Adrenal gland (tissue), 12 donors: Measurements from ENCODE around the gene IL1RN. TPM values are rescaled to one million over a fixed set of nuclear protein-coding genes. Genes with fewer than 3 reads are reported as not detected.

Experiments used
- DNase-seq, 7 donors: peaks; one replicate each; pipeline ENCODE4 v3.0.0-alpha.2; 2019 to 2020
- H3K27ac ChIP-seq, 5 donors: fragments of 200-600 bp; sonication (generic) in 4 of 5; 1 replicate in 3 of 5; 2 replicates in 2 of 5; pipeline versions ENCODE4 v1.5.1 to v1.8.0; 2016 to 2020; ENCODE audit warnings: mild to moderate bottlenecking in 1 of 5
- H3K27me3 ChIP-seq: fragments of 200-600 bp; 2 replicates; pipeline ENCODE4 v1.8.0; 2021
- H3K36me3 ChIP-seq, 2 donors: fragments of 200-600 bp; replicated peaks in 1 of 2; 1 replicate in 1 of 2; 2 replicates in 1 of 2; pipeline versions ENCODE4 v1.5.1 to v1.8.0; 2018 to 2022
- H3K4me1 ChIP-seq, 2 donors: fragments of 200-600 bp; replicated peaks in 1 of 2; 1 replicate in 1 of 2; 2 replicates in 1 of 2; pipeline versions ENCODE4 v1.5.1 to v1.8.0; 2018 to 2021
- H3K4me3 ChIP-seq, 4 donors: fragments of 200-600 bp; sonication (generic) in 3 of 4; one replicate each; pipeline ENCODE4 v1.5.1; 2016 to 2018
- H3K9me3 ChIP-seq, 3 donors: fragments of 200-600 bp; sonication (generic) in 1 of 3; replicated peaks in 1 of 3; 1 replicate in 2 of 3; 2 replicates in 1 of 3; pipeline versions ENCODE4 v1.5.1 to v1.8.0; 2016 to 2021
- CTCF ChIP-seq, 6 experiments: fragments of 450-650 bp in 4 of 6; fragments of 200-600 bp in 2 of 6; sonication (generic) in 1 of 6; IDR thresholded peaks; 1 replicate in 5 of 6; 2 replicates in 1 of 6; pipeline versions ENCODE4 v1.5.1 to v1.8.0; 2016 to 2021; ENCODE audit warnings: antibody characterized with exemption in 6 of 6, mild to moderate bottlenecking in 2 of 6, moderate library complexity in 1 of 6
- POLR2A ChIP-seq, 2 donors: fragments of 450-650 bp; IDR thresholded peaks; one replicate each; pipeline ENCODE4 v1.6.1; 2017; ENCODE audit warnings: antibody characterized with exemption in 2 of 2, mild to moderate bottlenecking in 2 of 2, moderate library complexity in 1 of 2
- WGBS, 4 donors: extraction: QIAGEN DNeasy Blood & Tissue Kit in 2 of 4; methylation state at CpG; one replicate each; pipeline versions ENCODE4 v1.1.5 to v1.1.7; 2013 to 2017; 5-methylcytosine and 5-hydroxymethylcytosine counted together
- intact Hi-C, 2 donors: fragments of 100-400 bp; cut with DNase I; formaldehyde crosslinking; loops; one replicate each; pipeline versions ENCODE4 v1.14.1 to v1.15.0; 2022 to 2023
- polyA plus RNA-seq, 3 donors: library from polyadenylated mRNA; stranded (reverse); fragments of 200-250 nt in 2 of 3; fragments of 350-450 nt in 1 of 3; fragmentation: Illumina TruSeq in 1 of 3; extraction: RNeasy Lipid Tissue Mini Kit (QIAGEN cat#74804) in 1 of 3; gene quantifications; one replicate each; pipeline ENCODE4 v1.2.3, GENCODE V29; 2013 to 2014
- total RNA-seq, 9 donors: library from RNA; depleted of rRNA in 4 of 9; stranded (reverse); fragments of >200 nt in 4 of 9; fragments of 120-200 nt in 1 of 9; fragmentation: NEBNext Ultra II Directional in 1 of 9; extraction: Animal tissue kit (Norgen Biotek cat#: 25700) in 1 of 9; gene quantifications; one replicate each; pipeline versions ENCODE4 v1.1.0 to v1.2.4, GENCODE V29; 2013 to 2023
- donor health status: healthy with polysubstance abuse.
- donor health status: Bipolar disorder and iron deficiency.
- donor health status: DM: yes; HTN: yes; CAD: no.
- donor health status: DM: no; HTN: no; CAD: no.
- donor health status: DM: no; HTN: no; CAD: no.
- donor health status: DM: yes; HTN: yes; CAD: no.

The IL1RN gene
- total and polyA plus RNA-seq, 12 donors = 0.22 to 6.1 (median 1.2) TPM; not detected in 2

DNA sequence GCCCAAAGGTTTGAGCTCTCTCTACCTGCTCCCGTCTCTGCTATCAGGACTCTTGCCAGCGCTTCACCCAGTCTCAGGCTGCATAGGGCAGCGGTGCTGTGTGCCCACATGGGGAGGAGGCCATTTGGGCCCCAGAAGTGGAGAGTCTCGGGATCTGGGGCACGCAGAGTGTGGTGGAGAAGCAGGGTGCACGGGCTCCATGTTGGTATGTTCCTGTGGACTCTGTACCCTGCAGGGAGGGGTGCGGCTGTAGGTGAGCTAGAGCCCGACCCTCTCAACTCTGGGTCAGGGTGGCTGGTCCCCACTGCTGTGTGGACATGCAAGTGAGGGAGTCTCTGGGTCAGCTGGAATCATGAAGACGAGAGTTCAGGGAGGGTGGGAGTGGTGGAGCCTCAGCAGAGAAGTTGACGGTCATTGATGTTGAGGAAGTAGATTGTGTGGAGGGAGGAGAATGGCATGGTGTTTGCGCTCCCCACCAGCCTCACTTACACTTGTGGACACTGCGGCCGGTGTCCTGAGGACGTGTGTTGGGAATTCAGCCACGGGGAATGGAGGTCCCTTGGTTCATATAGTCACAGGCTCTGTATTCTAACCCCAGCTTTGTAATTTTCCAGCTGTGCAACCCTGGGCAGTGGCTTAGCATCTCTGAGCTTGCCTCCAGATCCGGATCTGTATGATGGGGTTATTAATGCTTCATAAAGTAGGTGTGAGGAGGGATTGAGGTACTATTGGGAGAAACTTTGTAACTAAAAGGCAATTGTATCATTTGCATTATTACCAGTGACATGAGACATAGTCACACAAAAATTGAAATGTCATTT lies 45.5 kb downstream of the IL1RN start:
- WGBS, 4 donors = 89 to 94% (median 92%) methylated on average over 16 of the region's 16 CpGs

GRCh38 chr2:113173542-113174375 lies 46.4 kb downstream of the IL1RN start, which contains the start of gene PSD4:
PSD4 (plus strand) TSS chr2:113173971; CDS start chr2:113182457, 8,486 bp downstream.
- peak in 5 of 7 donors; percentile 40 to 67 (median 50) for DNase-seq
- TF ChIP-seq POLR2A (IDR thresholded peaks at IDR 0.05) = no peak
- TF ChIP-seq CTCF (IDR thresholded peaks at IDR 0.05) = no peak
- no peaks in the 10 kb centered on the region for H3K9me3 ChIP-seq
- H3K27me3 ChIP-seq = no peaks in the 10 kb centered on the region
- intact Hi-C loops = no loop called here
- H3K36me3 ChIP-seq = no peaks in the 10 kb centered on the region
- H3K4me1 ChIP-seq = peaks cover 0 to 6% of the 10 kb centered on the region in 2 donors
- WGBS, 4 donors = 74 to 84% (median 79%) methylated on average over 11 to 14 of the region's 14 CpGs
- peak within 1 kb of the TSS in 1 of 4 donors; percentile 1 for H3K4me3 ChIP-seq
- peak within 1 kb of the TSS in 3 of 5 donors; percentile 14 to 72 (median 43) for H3K27ac ChIP-seq

More for the DNA sequence above, 45.5 kb downstream of the IL1RN start:
- intact Hi-C loops = no loop called here
- TF ChIP-seq CTCF (IDR thresholded peaks at IDR 0.05) (no peak), POLR2A (IDR thresholded peaks at IDR 0.05) (no peak)
- H3K9me3 ChIP-seq = no peaks in the 10 kb centered on the region
- no peaks in the 10 kb centered on the region for H3K36me3 ChIP-seq
- peak overlapping the region in 3 of 5 donors; percentile 14 to 72 (median 43) for H3K27ac ChIP-seq
- H3K4me1 ChIP-seq = peaks cover 6 to 10% of the 10 kb centered on the region in 2 donors
- peak in 2 of 7 donors; percentile 5 to 12 for DNase-seq
- H3K4me3 ChIP-seq = no peak overlapping the region
- H3K27me3 ChIP-seq = no peaks in the 10 kb centered on the region

DNA sequence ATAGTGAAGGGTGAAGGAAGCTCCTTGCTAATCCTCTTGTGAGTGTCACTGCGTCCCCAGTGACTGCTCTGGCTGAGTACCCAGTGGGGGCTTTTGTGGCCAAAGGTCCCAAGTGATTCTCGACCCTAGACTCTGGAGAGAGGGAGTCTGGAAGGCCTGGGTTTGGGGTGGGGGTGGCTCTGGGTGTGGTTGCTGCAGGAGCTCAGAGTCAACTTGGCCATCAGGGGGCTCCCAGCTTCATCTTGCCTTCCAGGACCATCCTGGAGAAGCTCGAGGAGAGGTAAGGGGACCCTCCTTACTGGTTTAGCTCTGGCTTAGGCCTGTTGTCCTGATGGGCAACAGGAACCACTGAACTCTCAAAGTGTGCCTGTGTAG lies 47.0 kb downstream of the IL1RN start:
- TF ChIP-seq CTCF (IDR thresholded peaks at IDR 0.05) (no peak), POLR2A (IDR thresholded peaks at IDR 0.05) (no peak)
- WGBS, 4 donors = 76 to 93% (median 78%) methylated on average over 2 to 3 of the region's 3 CpGs
- Histone ChIP-seq H3K27ac (peak overlapping the region in 2 of 5 donors; percentile 43 to 72), H3K4me3 (peak overlapping the region in 1 of 4 donors; percentile 1), H3K4me1 (peaks cover 0 to 8% of the 10 kb centered on the region in 2 donors), H3K9me3 (no peaks in the 10 kb centered on the region), H3K27me3 (no peaks in the 10 kb centered on the region), H3K36me3 (no peaks in the 10 kb centered on the region)
- intact Hi-C loops = no loop called here
- peak in 2 of 7 donors; percentile 8 to 12 for DNase-seq
